Stimulated activated CD4-positive, alpha-beta T cell treated with anti-CD3 and anti-CD28 coated beads, Interleukin-12 subunit alpha, Interleukin-12 subunit beta, amount 100 ng/mL, for 24 hours (primary cell): Measurements from ENCODE around the gene KCNMA1.

Experiments used
- DNase-seq, 2 experiments: peaks; one replicate each; pipeline ENCODE4 v3.0.0-alpha.2; 2020; ENCODE audit warnings: low read depth in 2 of 2

The KCNMA1 gene

DNA sequence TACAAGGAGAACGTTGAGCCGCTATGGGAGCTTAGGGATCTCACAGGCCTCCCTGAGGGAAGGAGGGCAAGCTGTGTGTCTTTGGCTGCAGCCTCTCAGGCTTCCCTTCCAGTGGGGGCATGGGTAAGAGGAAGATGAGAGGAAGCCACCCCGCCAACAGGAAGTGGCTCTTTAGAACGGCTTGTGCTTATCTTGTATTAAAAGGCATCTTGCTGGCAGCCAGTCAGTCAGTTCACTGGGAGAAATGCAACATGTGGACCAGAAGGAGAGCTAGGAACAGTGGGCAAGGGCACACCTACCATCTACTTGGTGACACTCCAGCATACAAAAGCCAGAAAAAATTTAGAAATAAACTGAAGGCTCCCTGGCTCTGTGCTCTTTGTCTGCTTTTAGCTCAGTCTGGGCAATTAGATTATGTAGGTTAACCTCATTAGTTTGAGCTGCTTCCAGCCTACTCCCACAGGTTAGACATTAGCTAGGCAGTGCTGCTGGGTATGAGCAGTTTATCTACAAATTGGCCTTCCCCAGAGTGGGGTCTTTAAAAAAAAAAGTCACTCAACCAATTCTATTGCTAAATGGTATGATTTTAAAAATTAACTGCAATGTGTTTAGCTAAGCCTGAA is 595.9 kb downstream of the KCNMA1 start:
- DNase-seq, result no peak

DNA sequence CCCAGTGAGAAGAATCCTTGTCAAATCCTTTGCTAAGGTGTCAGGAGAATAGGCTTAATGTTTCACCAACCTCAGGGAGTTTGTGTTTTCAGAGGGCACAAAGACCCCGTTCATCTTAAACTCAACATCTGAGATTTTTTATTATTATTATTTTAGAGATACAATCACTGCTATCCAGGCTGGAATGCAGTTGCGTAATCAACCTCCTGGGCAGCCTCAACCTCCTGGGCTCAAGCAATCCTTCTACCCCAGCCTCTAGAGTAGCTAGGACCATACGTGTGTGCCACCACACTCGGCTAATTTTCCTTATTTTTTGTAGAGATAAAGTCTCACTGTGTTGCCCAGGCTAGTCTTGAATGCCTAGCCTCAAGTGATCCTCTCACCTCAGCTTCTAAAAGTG is 599.2 kb downstream of the KCNMA1 start:
- DNase-seq, result no peak

DNA sequence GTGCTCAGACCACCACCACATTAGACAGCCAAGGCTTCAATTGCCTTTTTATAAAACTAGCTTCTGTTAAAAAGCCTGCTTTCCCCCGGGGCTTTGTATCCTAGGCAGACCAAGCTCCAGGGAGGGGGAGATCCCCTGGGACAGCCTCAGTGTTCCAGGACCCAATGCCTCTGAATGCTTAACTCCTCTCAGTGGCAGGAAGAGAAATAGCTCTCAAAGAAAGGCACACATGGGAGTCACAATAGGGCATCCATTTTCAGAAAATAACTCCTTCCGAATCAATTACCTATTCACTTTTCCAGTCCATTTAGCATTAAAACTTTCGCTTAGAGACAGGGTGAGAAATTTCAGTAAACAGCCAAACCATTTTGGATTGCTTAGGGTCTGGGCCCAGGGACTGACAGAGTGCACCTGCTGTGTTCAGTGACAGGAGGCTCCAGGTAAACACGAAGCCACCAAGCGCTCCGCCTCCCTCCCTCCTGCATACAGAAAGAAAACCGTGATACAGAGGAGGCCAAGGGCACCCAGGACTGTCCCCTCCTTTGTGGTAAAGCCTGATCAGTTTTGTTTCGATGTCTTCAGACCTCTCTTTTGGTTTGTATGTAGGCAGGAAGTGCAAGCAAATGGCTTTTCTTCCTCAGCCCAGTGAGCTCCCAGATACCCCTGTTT is 599.7 kb downstream of the KCNMA1 start:
- DNase-seq, result no peak

DNA sequence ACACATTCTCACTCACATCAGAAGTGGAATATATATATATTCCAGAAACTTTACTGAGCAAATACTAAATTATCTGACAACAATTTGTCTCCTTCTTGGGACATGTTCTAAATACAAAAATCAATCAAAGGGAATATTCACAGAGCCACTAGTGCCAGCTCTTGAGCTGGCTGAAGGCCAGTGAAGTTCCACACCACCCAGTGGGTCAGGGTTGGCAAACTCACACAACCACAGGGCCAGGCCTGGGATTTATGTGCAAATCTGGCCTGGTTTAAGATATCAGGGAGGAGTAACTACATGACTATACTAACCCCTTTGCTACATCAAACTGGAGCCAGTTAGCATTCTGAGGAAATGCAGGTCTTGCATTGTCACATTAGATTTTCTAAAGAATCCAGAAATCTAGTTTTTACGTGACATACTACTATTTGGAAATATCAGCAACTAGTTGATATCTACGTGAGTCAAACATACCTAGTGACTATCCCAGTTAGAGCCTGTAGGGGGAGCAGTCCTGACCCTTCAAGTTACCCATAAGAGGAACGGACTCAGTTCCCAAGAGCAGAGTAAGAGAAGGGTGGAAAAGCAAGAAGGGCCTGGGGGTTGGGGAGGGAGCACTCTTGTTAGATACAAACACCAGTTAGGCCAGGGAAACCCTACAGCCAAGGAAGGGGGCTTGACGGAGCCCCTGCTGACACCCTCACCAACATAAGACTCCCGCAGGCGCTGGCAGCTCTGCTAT is 600.4 kb downstream of the KCNMA1 start:
- no peak for DNase-seq

DNA sequence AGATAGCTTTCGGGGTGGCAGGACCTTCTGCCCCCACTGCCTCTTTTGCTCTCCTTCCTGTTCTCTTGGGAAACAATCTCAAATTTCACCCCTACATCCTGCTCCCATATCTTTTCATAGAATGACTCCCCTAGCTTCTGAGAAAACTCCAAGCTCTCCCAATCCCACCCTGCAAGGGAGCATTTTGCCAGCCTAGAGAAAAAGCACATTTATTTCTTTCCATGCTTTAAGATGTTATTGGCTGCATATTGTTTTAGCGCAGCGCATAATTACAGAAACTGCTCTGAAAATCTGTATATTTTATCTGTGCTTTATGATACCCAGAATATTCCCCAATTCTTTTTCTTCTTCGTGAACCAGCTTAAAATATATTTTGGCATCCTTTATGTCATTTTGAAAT is 601.3 kb downstream of the KCNMA1 start:
- no peak for DNase-seq

DNA sequence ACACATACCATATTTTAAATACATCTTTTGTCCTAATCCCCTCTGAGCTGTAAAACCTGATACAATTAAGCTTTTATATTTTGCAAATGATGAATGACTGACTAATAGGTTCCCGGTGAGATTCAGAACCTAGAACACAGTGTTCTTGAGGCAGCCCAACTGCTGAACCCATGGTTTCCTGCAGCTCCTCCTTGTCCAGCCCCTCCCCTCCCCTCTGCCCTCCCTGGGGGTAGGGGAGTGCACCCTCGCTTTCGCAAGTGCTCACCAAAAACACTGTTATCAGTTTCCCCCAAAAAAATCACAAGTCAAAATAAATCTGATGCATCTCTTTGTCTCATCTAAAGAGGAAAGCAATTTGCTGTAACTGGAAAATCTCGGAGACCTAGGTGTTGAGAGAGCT is 602.8 kb downstream of the KCNMA1 start:
- no peak for DNase-seq

DNA sequence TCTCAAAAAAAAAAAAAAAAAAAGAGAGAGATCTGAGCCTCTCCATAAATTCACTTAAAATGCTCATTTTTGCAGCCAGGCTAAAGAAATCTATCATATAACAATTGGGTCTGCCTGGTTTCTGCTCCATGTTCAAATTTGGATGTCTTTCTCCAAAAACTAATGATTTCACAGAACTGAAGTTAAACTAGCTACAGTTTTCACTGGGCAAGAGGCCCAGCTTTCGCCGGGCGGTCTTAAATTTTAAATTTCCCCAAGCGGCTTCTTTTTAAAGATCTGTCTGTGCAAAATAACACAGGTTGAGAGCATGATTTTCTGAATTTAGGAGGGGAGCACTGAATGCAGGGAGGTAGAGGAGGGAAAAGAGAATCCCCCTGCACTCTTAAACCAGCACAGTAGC is 603.4 kb downstream of the KCNMA1 start:
- no peak for DNase-seq

DNA sequence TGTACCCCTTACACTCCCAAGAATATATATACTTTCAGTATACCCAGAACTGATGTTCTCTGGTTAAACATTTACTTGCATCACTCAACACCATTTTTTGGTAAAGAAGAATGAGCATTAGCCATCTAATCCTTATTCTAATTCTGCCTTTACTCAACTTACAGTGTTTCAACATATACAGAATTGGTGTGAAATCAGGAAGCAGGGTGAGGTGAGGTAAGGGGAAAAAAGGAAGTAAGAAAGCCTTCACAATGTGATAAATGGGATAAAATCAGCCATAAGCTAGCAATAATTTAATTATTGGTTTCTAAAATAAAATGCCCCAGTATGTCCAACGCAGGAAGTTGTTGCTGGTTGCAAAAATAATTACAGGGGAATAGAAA is 605.4 kb downstream of the KCNMA1 start:
- no peak for DNase-seq

DNA sequence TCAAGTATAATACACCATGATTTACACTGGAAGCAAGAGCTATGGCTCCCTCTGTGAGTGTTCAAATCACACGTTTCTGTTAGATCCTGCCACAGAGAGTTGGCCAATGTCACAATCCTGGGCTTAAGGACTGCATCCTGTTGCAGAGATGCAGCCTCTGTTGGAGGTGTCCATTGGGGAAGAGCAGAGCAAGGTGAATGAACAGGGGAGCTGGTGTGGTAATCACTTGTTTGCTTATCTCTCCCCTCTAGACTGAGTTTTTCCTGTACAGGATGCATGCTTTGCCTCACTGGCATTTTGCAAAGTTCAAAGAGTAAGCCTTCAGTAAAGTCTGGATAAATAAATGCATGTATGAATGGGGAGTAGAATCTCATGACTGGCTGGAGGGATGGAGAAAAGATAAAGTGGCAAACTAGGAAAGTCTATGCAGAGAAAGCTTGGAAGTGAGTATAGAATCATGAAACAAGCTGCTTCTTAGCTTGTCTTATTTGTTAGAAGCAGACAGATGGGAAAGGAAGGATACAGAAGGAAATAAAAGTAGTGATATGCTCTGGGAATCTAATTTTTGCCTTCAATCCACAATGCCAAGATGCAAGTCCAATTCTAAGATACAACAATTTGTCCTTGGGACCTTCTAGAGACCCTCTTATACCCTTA is 605.9 kb downstream of the KCNMA1 start:
- no peak for DNase-seq

DNA sequence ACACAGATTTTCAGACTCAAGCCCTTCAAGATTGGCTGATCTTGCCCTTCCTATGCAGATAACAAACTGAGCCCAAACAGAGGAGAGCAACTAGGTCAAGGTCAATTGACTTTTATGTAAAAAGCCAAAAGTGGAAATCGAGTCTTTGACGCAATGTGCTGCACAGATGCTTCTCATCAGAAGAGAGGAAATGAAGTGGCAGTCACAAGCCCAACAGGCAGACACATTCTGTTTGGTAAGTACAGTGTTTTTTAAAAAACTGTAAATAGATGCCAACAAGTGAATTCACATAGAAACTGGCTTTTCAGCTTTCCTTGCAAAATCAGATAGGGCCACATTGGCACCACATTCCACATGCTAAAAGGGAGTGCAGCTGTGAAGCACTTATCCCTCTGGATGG is 606.6 kb downstream of the KCNMA1 start:
- DNase-seq, result no peak

DNA sequence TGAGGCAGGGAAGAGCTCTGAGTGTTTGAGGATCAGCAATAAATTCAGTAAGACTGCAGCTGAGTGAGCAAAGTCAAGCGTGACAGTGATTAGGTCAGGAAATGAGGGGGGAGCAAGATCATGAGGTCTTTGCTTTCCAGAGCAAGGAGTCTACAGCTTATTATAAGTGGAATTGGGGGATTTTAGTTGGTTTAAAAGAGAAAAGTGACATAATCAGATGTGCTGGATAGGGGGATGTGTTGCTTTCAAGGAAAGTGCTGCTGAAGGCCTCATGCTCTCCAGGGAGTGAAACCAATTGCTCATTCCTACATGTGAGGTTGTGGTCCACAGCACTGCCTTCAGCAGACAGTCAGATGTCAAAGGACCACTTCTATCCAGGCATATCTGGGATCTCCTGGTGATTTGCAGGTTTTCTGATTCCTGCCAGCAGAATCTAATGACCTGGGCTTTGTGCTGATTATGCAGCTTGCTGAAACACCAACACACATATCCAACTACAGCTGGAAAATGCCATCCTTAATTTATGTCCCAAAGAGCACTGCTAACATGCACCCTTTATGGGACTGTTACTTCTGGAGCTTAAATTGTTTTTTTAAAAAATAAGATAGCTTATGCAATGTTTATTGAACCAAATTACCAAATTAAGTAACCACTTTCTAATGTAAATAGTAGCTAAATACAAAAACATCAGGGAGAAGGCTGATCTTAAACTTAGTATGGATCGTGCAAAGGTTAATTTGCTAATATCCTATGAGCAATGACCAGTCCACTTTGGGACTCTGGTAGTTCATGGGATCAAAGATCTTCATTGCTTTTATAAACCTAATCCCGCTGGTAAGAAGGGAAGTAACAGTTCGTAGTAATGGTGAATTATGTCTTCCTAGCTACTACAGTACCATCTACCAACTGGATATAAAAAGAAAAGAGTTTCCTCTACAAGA is 607.6 kb downstream of the KCNMA1 start:
- DNase-seq, result no peak

DNA sequence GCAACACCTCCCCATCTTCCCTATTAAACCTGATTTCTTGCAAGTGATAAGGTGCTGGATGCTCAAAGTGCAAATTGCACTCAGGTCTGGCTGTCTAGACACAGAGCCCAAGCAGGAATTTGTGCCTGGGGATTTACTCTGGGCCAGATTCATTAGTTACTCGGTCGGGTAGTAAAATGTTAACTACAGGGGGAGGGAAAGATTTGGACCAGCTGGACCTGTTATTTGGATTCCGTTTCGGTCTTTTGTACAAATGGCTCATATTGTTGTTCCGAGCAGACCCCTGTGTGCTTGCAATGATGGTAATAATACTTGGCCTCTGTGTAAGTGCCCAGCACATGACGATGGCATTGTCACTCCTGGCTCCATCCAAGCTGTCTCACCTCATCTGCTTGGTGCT is 609.6 kb downstream of the KCNMA1 start:
- no peak for DNase-seq

DNA sequence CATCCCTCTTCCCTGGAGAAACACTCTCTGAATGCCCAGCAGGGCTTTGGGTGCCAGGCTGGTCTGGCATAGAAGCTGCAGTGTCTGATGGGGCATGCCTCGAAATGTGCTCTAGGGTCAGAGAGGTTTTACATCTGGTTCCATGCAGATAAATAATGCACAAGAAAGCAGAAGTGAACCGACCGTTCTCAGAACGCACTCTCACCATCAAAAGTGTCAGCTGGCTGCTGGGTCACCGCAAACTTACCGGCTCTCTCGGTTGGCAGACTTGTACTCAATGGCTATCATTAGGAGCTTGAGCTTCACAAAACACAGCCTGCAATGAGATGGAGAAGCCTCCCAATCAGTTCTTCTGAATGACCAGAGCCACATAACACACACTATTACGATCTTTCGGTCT is 610.0 kb downstream of the KCNMA1 start:
- no peak for DNase-seq

DNA sequence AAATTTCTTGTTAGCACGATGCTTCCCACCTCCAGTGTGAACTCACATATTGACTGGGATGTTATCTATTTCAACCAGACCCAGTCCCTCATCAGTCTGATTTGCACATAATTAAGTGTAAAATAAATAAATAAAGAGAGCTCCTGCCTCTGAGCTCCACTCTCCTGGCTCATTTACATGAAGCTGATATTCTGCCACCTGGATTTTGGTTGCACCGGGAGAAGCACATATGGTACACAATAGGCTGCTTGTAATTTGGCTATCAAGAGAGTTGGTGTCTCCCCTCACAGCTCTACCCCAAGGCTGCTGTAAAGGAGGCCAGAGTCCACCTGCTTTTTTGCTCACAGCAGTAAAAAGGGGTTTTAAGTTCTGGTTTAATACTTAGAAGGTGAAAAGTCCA is 610.5 kb downstream of the KCNMA1 start:
- DNase-seq, result no peak

DNA sequence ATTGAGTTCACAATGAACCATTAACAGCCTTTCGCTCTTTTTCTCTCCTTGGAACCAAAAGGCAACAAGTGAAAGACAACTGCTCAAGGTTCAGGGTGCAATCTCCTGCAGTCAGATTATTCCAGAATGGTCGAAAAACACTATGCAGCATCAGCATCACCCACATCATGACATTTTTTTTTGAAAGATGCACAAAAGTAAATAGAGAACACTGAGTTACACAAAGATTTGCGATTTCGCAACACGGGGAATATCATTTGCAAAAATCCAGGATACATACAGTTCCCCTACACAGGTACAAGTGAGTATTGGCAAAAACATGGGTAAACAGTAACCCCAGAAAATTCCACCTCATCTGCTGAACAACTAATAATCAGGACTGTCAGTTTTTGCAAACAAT is 611.5 kb downstream of the KCNMA1 start:
- DNase-seq, result no peak

DNA sequence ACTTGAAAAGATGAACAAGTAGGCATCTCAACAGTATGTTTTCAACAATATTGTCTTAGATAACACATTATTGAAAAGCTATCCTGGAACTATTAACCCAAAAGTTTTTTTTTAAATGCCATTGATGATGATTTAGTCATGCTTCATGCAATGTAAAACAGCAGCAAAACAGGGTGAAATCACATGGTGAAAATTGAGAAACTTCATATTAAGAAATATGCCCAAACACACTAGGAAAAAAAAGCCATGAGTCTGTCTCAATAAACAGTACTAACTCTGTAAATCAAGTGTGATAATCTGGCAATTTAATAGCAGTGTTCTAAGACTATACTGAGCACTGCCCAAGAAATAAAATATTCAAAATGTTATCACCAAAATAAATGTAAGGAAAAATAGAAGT is 613.1 kb downstream of the KCNMA1 start:
- no peak for DNase-seq

DNA sequence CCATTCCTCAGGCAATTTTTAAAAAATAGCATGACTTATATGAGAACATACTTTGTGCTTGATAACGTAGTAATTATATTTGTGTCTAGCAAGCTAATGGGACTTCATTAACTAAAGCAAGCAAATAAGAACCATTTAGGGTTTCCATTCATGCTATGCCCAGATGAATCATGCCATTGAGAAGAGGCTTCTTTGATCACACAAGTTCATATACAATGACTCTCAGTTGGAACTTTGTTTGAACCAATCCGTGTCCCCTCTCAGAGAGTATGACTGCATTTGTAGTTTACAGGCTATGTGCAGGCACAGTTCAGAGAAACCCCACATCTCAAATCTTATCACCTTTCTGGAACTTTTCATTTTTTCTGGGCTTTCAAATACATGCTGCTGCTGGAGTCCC is 614.2 kb downstream of the KCNMA1 start:
- DNase-seq, result no peak

DNA sequence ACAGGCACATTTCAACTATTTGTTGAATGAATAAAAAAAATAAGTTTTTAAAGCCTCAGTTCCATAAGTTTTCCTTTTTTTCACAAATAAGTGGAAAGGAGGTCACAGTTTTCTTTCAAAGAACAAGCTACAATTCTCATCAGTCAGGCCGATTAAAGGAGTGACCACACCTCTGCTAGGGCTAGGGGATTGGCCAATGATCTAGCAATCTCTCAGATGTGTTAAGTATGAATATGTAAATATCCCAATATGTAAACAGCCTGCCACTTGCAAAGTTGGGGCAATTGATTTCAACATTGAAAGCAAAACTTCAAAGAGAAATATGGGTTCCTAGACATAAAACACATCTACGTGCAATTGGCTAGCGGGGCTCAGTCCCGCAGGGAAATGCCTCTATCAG is 614.9 kb downstream of the KCNMA1 start:
- no peak for DNase-seq

DNA sequence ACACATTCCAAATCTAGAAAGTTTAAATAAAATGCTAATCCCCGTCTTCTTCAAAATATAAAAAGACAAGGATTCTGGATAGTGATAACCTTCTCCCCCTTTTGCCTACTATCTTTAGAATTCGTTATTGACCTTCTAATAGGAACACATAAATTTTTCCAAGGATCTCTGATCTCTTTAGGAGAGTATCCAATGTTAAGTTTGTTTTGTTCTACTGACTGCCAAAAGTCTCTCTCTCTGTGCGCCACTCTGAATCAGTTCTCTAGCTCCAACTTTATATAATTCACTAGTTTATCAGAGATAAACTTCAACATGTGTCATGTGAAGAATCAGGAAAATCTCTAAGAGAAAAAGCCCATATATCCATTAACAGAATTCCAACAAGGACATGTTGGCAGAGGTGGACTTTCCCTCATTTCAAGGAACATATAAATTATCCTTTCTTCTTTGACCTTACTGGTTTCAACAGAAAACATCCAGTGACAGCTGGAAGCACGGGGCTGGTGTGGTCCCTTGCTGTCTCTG is 615.6 kb downstream of the KCNMA1 start:
- no peak for DNase-seq

DNA sequence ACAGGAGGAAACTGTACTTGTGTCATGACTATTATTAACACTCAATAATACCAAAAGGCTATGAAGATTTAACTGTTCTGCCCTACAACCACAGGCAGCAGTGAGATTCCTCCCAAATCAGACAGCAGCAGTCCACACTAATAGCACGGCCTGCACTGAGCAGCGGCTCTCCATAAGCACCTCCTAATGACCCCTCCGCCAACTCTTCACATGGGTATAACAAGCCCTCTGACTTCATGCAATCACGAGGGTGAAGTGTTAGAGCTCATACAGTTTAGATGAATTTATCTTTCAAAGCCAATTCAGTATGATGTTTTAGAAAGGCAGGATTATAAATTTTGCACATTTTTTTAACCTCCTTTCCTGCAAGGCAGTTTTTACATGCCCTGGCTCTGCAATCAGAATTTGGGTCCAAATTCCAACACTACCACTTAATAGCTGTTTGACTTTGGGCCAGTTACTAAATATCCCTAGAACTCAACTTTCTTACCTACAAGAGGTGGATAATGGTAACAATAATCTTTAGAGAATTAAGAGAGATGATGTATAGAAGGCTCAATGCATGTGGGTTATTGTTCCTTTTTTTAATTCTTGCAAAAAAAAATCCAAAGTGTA is 617.1 kb downstream of the KCNMA1 start:
- DNase-seq, result no peak

DNA sequence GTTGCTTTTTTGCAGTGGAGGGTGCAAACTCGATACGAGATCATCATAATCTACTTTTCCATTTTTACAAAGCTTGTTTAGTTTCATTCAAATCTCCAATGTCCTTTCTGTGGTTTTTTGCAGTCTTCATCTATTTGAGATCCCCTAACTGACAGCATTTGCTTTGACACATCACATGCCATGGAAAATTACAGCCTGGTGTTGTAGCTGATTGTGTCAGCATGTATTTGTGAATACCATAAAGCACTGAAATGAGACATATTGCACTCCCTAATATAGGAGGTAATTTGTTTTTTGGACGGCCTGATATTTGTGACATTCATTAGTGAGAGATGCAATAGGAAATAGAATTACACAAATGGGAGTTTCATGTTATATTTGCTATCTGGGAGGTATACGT is 620.8 kb downstream of the KCNMA1 start:
- DNase-seq, result no peak
